Measurements from ENCODE around the gene BEND6. TPM values are rescaled to one million over a fixed set of nuclear protein-coding genes. Genes with fewer than 3 reads are reported as not detected.

BEND6 gene
- total and polyA plus RNA-seq, 2 donors (not counting 1 experiment from before 2014, with no cell fraction given), result not detected

DNA sequence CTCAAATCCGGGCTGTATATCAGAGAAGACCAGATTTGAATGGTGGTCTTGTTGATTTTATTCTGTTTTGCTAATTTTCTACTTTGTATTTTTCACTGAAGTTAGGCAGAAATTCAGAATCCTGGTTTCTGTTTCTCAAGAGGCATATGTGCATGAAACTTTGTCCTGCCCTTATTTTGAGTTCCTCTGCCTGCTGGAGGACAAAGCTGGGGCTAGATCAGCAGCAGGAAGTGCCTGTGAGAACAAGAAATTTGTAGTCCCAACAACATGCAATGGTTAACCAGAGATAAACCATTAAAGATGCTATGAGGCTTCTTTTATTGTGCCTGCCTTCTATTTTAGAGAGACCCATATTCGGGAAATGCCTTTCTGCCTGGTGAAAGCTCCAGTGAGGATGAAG lies 37.1 kb downstream of the BEND6 start:
- no peaks in the 10 kb centered on the region for H3K9me3 ChIP-seq (ENCODE audit: control extremely low read depth in 1 of 3, control insufficient read depth in 2 of 3, insufficient read depth in 1 of 3, low read length in 2 of 3)
- no peak overlapping the region for H3K4me3 ChIP-seq (ENCODE audit: control extremely low read depth in 1 of 5, extremely low read depth in 1 of 5, insufficient read depth in 1 of 5, low read depth in 2 of 5, low read length in 4 of 5)
- no peak overlapping the region for H3K9ac ChIP-seq (ENCODE audit: low read length)
- Mint-ChIP-seq H3K4me3 (no peak overlapping the region), H3K27me3 (peaks cover 21% of the 10 kb centered on the region), H3K9me3 (ENCODE audit: insufficient read depth) (no peaks in the 10 kb centered on the region), H3K27ac (no peak overlapping the region), H3K4me1 (no peaks in the 10 kb centered on the region)
- intact Hi-C loops (cut with micrococcal nuclease), result no loop called here
- H3K79me2 ChIP-seq (ENCODE audit: control insufficient read depth, insufficient read depth, low read length), result no peaks in the 10 kb centered on the region
- H2AFZ ChIP-seq (ENCODE audit: insufficient read depth, low read depth, low read length, poor library complexity, severe bottlenecking), result no peak overlapping the region
- H3K4me2 ChIP-seq (replicated peaks; ENCODE audit: low read depth, low read length, poor library complexity, severe bottlenecking), result no peak overlapping the region
- no peaks in the 10 kb centered on the region for H3K36me3 ChIP-seq (replicated peaks in 1 of 2; ENCODE audit: control extremely low read depth in 1 of 2, control insufficient read depth in 1 of 2, extremely low read depth in 1 of 2, insufficient read depth in 2 of 2, low read length in 1 of 2)
- TF ChIP-seq, protein P1, sequence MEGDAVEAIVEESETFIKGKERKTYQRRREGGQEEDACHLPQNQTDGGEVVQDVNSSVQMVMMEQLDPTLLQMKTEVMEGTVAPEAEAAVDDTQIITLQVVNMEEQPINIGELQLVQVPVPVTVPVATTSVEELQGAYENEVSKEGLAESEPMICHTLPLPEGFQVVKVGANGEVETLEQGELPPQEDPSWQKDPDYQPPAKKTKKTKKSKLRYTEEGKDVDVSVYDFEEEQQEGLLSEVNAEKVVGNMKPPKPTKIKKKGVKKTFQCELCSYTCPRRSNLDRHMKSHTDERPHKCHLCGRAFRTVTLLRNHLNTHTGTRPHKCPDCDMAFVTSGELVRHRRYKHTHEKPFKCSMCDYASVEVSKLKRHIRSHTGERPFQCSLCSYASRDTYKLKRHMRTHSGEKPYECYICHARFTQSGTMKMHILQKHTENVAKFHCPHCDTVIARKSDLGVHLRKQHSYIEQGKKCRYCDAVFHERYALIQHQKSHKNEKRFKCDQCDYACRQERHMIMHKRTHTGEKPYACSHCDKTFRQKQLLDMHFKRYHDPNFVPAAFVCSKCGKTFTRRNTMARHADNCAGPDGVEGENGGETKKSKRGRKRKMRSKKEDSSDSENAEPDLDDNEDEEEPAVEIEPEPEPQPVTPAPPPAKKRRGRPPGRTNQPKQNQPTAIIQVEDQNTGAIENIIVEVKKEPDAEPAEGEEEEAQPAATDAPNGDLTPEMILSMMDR (IDR thresholded peaks at IDR 0.05), result no peak
- TF ChIP-seq EZH2 (IDR thresholded peaks at IDR 0.05; ENCODE audit: borderline replicate concordance, insufficient read depth, low read depth, low read length, poor library complexity, severe bottlenecking), result no peak
- ChIA-PET CTCF (no interaction called here), POLR2A (no interaction called here)
- no peak overlapping the region for H3K27ac ChIP-seq (ENCODE audit: low read length in 2 of 2)
- no peaks in the 10 kb centered on the region for H3K4me1 ChIP-seq (ENCODE audit: control insufficient read depth in 2 of 2, insufficient read depth in 2 of 2, low read length in 2 of 2)
- no peaks in the 10 kb centered on the region for H4K20me1 ChIP-seq (ENCODE audit: control insufficient read depth, insufficient read depth, low read length, poor library complexity, severe bottlenecking)
- ATAC-seq (ENCODE audit: low read depth), result no peak
- WGBS (ENCODE audit: insufficient coverage), result 83% methylated on average over 1 of the region's 2 CpGs
- H3K27me3 ChIP-seq (replicated peaks in 1 of 4; ENCODE audit: control extremely low read depth in 1 of 4, control insufficient read depth in 3 of 4, insufficient read depth in 4 of 4, low read length in 3 of 4), result peaks cover 0 to 4% (median 1%) of the 10 kb centered on the region in 4 experiments
- no peak for DNase-seq

DNA sequence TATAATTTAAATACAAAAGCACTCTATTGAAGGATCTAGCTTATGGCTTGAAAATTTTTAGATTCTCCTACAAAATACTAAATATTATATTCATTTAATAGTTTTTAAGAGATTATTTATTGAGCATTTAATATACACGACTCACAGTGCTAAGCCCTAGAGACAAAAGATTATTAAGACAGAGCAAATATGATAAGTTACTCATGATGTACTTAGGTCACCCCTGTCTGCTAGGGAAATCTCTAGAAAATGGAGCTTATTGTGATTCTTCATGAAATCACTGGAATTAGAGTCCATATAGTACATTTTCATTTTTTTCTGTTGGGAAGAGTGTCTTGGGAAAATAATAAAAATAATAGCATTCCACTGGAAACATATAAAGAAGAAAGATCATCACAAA lies 37.8 kb downstream of the BEND6 start:
- DNase-seq, result no peak
- no peak for ATAC-seq (ENCODE audit: low read depth)
- POLR2A ChIA-PET, result no interaction called here
- Mint-ChIP-seq H3K4me1 (no peaks in the 10 kb centered on the region), H3K27ac (no peak overlapping the region), H3K4me3 (no peak overlapping the region), H3K9me3 (ENCODE audit: insufficient read depth) (no peaks in the 10 kb centered on the region), H3K27me3 (peaks cover 21% of the 10 kb centered on the region)
- Histone ChIP-seq H3K36me3 (replicated peaks in 1 of 2; ENCODE audit: control extremely low read depth in 1 of 2, control insufficient read depth in 1 of 2, extremely low read depth in 1 of 2, insufficient read depth in 2 of 2, low read length in 1 of 2) (no peaks in the 10 kb centered on the region), H3K27me3 (replicated peaks in 1 of 4; ENCODE audit: control extremely low read depth in 1 of 4, control insufficient read depth in 3 of 4, insufficient read depth in 4 of 4, low read length in 3 of 4) (peaks cover 0 to 4% (median 1%) of the 10 kb centered on the region in 4 experiments), H3K27ac (ENCODE audit: low read length in 2 of 2) (no peak overlapping the region), H3K79me2 (ENCODE audit: control insufficient read depth, insufficient read depth, low read length) (no peaks in the 10 kb centered on the region), H3K9ac (ENCODE audit: low read length) (no peak overlapping the region), H3K9me3 (ENCODE audit: control extremely low read depth in 1 of 3, control insufficient read depth in 2 of 3, insufficient read depth in 1 of 3, low read length in 2 of 3) (no peaks in the 10 kb centered on the region), H3K4me3 (ENCODE audit: control extremely low read depth in 1 of 5, extremely low read depth in 1 of 5, insufficient read depth in 1 of 5, low read depth in 2 of 5, low read length in 4 of 5) (no peak overlapping the region), H2AFZ (ENCODE audit: insufficient read depth, low read depth, low read length, poor library complexity, severe bottlenecking) (no peak overlapping the region), H3K4me1 (ENCODE audit: control insufficient read depth in 2 of 2, insufficient read depth in 2 of 2, low read length in 2 of 2) (no peaks in the 10 kb centered on the region), H4K20me1 (ENCODE audit: control insufficient read depth, insufficient read depth, low read length, poor library complexity, severe bottlenecking) (no peaks in the 10 kb centered on the region), H3K4me2 (replicated peaks; ENCODE audit: low read depth, low read length, poor library complexity, severe bottlenecking) (no peak overlapping the region)
- TF ChIP-seq, protein P1 (IDR thresholded peaks at IDR 0.05), result no peak
- TF ChIP-seq EZH2 (IDR thresholded peaks at IDR 0.05; ENCODE audit: borderline replicate concordance, insufficient read depth, low read depth, low read length, poor library complexity, severe bottlenecking), result no peak
- no CpG with 5 or more reads among the region's 1 CpG for WGBS (ENCODE audit: insufficient coverage)
- intact Hi-C loops (cut with micrococcal nuclease), result no loop called here
- CTCF ChIA-PET, result no interaction called here

All from B cell (primary cell).